ENCODE results near the gene STAC.

Gene STAC

DNA sequence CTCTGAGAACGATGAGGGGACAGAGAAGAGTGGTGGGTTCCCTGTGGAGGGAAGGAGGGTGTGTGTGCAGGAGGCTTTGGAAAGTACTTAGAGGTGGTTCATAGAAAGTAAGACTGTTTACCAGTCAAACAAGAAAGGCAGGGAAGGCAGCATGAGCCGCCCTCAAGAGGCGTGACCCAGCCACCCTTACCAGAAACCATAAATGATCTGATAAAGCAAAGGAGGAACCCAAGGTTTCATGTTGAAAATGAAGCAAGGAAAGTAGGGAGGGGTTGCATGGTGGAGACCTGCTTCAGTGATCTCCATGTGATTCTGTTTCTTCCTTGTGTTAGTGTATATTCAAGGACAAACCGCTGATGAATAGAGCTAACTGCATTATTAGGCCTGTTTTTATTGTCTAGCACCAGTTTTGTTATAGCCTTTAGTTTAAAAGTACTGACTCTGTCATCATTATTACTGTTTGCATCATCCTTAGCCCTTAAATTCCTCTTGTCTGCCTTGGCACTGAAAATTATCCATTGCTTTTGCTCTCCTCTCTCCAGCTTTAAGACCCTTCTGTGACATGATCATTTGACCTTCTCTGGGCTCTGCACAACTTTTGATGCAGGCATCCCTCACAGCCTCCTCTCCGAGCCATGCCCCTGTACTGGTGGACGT, 96.1 kb downstream of the STAC start:
- no peaks in the 10 kb centered on the region for H3K36me3 Mint-ChIP-seq
- H3K4me1 Mint-ChIP-seq, result no peaks in the 10 kb centered on the region
- DNase-seq (no peak), ATAC-seq (replicated peaks) (no peak)
- no peak overlapping the region for H3K27ac Mint-ChIP-seq
- H3K9me3 Mint-ChIP-seq, result peaks cover 8 to 12% of the 10 kb centered on the region in 2 donors
- no peak overlapping the region for H3K4me3 Mint-ChIP-seq
- H3K27me3 Mint-ChIP-seq, result peaks cover 0 to 11% of the 10 kb centered on the region in 2 donors

DNA sequence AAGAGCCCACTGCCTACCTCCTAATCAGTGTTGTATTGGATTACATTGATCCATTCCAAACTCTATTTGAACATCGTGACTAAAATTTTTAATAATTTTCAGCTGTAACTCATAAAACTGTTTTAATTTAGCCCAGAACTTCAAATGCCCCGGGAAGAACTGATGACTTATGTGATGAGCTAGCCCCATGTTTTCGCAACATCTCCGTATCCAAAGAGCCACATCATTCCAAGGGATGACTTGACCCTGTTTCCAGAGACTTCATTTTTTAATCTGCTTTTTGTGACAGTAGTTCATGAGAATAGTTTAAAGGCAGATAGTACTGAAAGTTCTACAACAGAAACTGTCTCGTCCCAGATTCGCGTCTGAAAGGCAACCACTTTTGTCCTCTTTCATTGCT, 97.4 kb downstream of the STAC start:
- Mint-ChIP-seq H3K27ac (no peak overlapping the region), H3K9me3 (peaks cover 7 to 8% of the 10 kb centered on the region in 2 donors), H3K4me3 (no peak overlapping the region), H3K36me3 (no peaks in the 10 kb centered on the region), H3K4me1 (no peaks in the 10 kb centered on the region), H3K27me3 (peaks cover 0 to 10% of the 10 kb centered on the region in 2 donors)
- ATAC-seq (replicated peaks), result no peak
- no peak for DNase-seq

DNA sequence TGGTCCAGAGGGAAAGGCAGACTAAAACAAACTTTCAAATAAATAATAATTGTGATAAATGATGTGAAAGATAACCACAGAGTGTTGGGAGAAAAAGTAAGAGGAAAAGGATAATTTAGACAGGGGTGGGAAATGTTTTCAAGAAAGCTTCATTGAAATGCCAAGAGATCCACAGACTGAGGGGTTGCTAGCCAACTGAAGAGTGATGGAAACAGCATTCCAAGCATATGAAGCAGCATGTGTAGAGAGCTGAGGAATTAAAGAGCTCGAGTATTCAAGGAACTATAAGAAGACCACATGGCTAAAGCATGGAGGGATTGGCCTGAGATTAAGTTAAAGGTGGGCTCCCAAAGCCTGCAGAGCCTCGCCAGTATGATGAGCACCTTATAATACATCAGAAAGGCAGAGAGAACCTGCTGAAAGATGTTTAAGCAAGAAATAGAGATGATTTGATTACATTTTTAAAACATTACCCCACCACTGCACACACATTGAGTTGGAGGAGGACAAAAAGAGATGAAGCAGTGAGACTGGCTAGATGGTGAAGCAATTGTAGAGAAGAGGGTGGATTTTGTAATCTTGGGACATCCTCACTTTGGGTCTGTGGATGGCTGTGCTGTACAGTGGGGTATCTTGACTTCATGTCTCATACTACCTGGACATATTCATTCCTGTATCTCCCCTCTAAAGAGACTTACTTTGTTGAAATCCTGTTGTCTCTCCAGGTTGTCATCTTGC, 100.8 kb downstream of the STAC start:
- H3K4me3 Mint-ChIP-seq, result no peak overlapping the region
- H3K4me1 Mint-ChIP-seq, result no peaks in the 10 kb centered on the region
- no peaks in the 10 kb centered on the region for H3K36me3 Mint-ChIP-seq
- DNase-seq (no peak), ATAC-seq (replicated peaks) (no peak)
- peaks cover 5 to 8% of the 10 kb centered on the region in 2 donors for H3K9me3 Mint-ChIP-seq
- peaks cover 0 to 7% of the 10 kb centered on the region in 2 donors for H3K27me3 Mint-ChIP-seq
- no peak overlapping the region for H3K27ac Mint-ChIP-seq

DNA sequence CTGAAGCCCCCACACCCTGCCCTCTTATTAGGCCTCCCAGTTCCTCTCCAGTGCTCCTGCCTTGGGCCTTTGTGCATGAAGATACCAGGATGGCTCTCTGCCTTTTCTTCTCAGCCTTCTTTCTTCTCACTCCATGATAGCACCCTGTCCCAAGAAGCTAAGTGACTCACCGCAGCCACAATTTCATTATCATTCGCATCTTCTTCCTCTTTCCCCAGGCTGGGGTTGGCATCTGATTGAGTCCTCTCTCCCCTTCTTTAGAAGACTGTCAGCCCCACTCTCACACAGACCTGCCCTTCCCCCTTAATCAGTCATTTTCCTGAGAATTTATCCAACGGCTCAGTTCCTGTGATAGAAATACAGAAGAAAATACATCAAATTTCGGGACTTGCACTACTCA, 102.0 kb downstream of the STAC start:
- H3K27ac Mint-ChIP-seq, result no peak overlapping the region
- H3K4me3 Mint-ChIP-seq, result no peak overlapping the region
- DNase-seq (no peak), ATAC-seq (replicated peaks) (no peak)
- no peaks in the 10 kb centered on the region for H3K36me3 Mint-ChIP-seq
- no peaks in the 10 kb centered on the region for H3K4me1 Mint-ChIP-seq
- peaks cover 0 to 7% of the 10 kb centered on the region in 2 donors for H3K27me3 Mint-ChIP-seq
- H3K9me3 Mint-ChIP-seq, result peaks cover 5 to 8% of the 10 kb centered on the region in 2 donors

DNA sequence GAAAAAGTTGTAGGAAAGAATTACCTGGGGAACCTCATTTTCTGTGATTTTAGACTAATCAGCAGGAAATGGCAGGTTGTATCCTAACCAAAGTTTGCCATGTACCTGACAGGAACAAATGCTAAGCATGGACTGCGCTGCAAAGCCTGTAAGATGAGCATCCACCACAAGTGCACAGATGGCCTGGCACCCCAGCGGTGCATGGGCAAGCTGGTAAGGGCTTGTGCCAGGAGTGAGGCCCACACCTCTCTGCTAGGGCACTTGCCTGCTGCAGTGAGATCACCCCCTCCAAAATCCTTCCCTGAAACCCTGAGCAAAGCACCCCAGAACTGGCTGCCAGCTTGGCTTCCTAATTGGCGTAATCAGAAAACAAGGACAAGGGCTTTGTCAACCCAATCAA, 102.6 kb downstream of the STAC start:
- peaks cover 0 to 7% of the 10 kb centered on the region in 2 donors for H3K27me3 Mint-ChIP-seq
- peaks cover 5 to 8% of the 10 kb centered on the region in 2 donors for H3K9me3 Mint-ChIP-seq
- H3K27ac Mint-ChIP-seq, result no peak overlapping the region
- no peaks in the 10 kb centered on the region for H3K36me3 Mint-ChIP-seq
- H3K4me3 Mint-ChIP-seq, result no peak overlapping the region
- no peak for ATAC-seq (replicated peaks)
- no peak for DNase-seq
- no peaks in the 10 kb centered on the region for H3K4me1 Mint-ChIP-seq

DNA sequence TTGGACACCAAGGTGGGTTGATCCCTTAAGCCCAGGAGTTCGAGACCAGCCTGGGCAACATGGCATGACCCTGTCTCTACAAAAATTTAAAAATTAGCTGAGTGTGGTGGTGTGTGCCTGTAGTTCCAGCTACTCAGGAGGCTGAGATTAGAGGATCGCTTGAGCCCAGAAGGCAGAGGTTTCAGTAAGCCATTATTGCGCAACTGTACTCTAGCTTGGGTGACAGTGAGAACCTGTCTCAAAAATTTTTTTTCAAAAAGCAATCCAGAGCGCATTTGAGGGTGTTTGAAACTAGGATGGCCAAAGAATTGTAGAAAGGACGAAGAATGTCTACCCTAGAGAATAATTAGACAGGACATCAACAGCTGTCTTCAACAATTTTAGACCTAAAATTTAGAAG, 103.4 kb downstream of the STAC start:
- H3K9me3 Mint-ChIP-seq, result peaks cover 5 to 7% of the 10 kb centered on the region in 2 donors
- DNase-seq (no peak), ATAC-seq (replicated peaks) (no peak)
- H3K27me3 Mint-ChIP-seq, result peaks cover 0 to 7% of the 10 kb centered on the region in 2 donors
- no peak overlapping the region for H3K4me3 Mint-ChIP-seq
- no peaks in the 10 kb centered on the region for H3K4me1 Mint-ChIP-seq
- no peak overlapping the region for H3K27ac Mint-ChIP-seq
- H3K36me3 Mint-ChIP-seq, result no peaks in the 10 kb centered on the region

DNA sequence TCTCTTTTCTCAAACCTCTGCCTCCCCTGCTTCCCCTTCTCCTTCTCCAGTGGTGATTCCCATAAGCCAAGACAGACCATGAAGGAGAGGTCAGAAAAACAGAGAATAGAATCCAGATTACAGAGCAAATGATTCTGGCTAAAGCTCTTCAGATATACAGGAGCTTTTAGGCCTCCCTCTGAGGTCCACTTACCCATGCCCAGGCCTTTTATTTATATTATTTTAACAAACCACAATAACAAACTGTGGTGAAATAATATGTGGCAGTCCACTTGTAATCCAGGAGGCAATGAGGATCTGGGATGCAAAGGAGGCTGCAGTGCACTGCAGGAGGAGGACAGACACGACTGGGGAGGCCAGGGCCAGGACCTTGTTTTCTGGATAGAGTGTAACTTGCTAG, 104.1 kb downstream of the STAC start:
- Mint-ChIP-seq H3K27me3 (peaks cover 0 to 7% of the 10 kb centered on the region in 2 donors), H3K36me3 (no peaks in the 10 kb centered on the region), H3K9me3 (peaks cover 0 to under 1% of the 10 kb centered on the region in 2 donors), H3K27ac (no peak overlapping the region), H3K4me3 (no peak overlapping the region), H3K4me1 (no peaks in the 10 kb centered on the region)
- ATAC-seq (replicated peaks) (no peak), DNase-seq (no peak)

DNA sequence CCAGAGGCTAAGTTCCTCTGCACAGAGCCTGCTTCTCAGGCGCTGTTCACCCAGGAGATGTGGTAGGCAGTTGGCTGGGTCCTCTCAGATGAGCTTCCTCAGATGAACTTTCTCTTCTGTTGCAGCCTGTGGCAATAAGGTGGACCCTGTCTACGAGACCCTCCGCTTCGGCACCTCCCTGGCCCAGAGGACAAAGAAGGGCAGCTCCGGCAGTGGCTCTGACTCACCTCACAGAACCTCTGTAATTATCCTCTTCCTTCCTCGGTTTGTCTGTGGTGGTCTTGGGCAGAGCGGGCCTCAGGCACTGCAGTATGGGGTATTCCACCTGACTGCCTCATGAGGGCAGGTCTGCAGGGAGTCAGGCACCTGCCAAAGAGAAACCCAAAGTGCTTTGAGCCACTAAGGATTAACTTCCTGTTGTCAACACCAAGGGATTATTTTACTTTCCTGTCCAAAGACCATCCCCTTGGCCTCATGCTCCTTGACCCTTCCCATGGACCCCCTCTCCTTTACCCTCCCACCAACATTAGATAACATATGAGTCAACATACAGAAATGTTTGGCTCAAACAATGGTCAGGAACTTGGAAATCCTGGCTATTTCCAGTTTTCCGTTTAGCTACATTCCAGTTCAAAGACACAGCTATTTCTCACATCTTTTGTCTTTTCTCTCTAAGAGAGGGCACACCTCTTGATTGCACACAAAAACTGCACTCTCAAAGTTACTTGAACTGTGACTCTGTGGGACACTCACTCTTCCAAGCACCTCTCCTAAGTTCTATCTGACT, 105.9 kb downstream of the STAC start:
- DNase-seq (no peak), ATAC-seq (replicated peaks) (no peak)
- Mint-ChIP-seq H3K27me3 (peaks cover 0 to 7% of the 10 kb centered on the region in 2 donors), H3K9me3 (no peaks in the 10 kb centered on the region), H3K27ac (no peak overlapping the region), H3K36me3 (no peaks in the 10 kb centered on the region), H3K4me3 (no peak overlapping the region), H3K4me1 (no peaks in the 10 kb centered on the region)

DNA sequence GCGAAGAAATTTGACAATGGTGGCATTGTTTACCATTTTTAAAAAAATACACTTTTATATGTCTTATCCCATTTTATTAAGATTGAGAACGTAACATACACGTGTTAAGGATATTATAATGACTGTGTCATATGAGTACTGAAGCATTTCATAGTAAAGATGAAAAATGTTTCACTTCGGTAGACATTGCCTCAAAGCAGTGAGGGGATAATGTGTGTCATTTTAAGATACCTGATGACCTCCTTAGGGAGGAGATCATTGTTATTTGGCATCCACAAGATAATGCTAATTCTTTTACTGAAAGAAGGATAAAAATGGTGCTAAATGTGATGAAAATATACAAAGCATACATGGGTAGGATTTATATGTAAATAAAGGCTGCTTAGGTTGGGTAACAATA, 107.3 kb downstream of the STAC start:
- Mint-ChIP-seq H3K4me1 (no peaks in the 10 kb centered on the region), H3K36me3 (no peaks in the 10 kb centered on the region), H3K27ac (no peak overlapping the region), H3K9me3 (no peaks in the 10 kb centered on the region), H3K4me3 (no peak overlapping the region), H3K27me3 (no peaks in the 10 kb centered on the region)
- ATAC-seq (replicated peaks), result no peak
- DNase-seq, result no peak

DNA sequence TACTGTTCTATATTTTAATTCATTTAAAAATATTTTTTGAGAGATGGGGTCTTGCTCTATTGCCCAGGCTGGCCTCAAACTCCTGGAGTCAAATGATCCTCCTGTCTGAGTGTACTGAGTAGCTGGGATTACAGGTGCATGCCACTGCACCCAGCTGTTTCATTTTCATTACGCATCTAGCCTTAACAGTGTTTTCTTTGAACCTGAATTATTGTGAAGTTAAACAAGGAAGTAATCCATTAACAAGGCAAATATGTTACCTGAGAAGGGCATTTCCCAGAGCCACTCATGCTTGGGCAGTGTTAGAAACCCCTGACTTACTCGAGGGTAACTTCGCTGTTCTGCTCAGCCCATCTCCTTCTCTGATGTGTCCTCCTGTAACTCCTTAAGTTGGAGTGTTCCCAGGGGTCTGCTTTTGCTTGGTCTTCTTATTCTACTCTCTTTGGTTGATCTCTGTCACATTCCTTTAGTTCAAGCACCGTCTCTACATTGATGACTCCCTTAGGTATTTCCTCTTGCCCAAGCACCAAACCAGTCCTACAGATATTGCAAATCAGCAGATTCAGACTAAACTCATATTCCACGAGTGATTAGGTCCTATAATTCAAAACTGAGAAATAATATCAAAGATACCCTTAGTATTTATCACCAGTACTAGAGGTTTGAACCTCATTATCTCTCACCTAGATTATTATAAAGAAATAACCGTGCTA, 107.9 kb downstream of the STAC start:
- H3K36me3 Mint-ChIP-seq, result no peaks in the 10 kb centered on the region
- no peak for DNase-seq
- no peaks in the 10 kb centered on the region for H3K27me3 Mint-ChIP-seq
- no peak overlapping the region for H3K27ac Mint-ChIP-seq
- no peak overlapping the region for H3K4me3 Mint-ChIP-seq
- ATAC-seq (replicated peaks), result peak; percentile 16 to 21
- H3K9me3 Mint-ChIP-seq, result no peaks in the 10 kb centered on the region
- H3K4me1 Mint-ChIP-seq, result no peaks in the 10 kb centered on the region

DNA sequence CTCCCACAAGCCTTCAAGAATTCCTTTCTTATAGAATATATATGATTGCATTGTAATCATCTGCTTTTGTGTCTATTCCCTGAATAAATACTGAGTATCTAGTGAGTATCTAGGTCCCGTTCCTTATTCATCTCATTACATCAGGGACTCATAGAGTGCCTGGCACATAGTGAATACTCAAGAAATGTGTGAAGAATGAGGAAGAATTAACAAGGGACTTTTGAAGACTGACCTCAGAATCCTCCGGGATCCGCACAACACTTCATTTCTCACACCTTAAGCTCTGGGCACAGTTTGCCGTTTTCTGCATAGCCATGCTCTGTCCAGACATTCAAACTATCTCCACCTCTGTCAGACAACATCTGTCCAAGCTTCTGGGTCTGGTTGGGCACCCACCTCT, 108.8 kb downstream of the STAC start:
- Mint-ChIP-seq H3K4me3 (no peak overlapping the region), H3K36me3 (no peaks in the 10 kb centered on the region)

DNA sequence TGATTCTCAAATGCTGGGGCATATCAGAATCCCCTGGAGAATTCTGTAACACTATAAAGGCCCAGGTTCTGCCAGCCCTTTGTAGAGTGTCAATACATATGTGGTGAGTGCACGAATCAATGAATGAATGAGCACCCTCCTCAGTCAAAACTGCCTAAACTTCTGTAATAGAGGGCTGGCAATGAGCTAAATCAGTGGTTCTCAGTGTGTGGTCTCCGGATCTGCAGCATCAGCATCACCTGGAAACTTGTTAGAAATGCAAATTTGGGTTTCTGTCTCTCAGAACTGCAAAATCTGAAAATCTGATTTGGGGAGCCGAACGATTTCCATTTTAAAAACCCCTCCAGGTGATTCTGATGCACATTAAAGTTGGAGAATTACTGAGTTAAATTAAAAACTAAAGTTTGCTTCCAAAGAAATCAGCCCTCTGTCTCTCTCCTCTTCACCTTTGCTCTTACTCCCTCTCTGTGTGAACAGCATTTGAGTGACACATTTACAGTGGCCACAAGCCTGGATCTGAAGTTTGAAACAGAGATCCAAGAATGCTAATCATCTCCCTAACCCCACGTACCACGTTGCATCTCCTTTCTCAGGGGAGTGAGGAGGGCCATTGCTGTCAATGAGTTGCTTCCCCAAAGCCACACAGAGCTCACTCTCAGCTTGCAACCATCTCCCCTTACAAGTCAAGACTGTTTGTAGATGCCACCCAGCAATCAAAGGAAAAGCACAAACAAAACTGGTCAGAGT, 109.5 kb downstream of the STAC start:
- H3K9me3 Mint-ChIP-seq, result no peaks in the 10 kb centered on the region
- no peaks in the 10 kb centered on the region for H3K27me3 Mint-ChIP-seq
- no peaks in the 10 kb centered on the region for H3K4me1 Mint-ChIP-seq

More for the DNA sequence above, 108.8 kb downstream of the STAC start:
- Mint-ChIP-seq H3K9me3 (no peaks in the 10 kb centered on the region), H3K27me3 (no peaks in the 10 kb centered on the region), H3K4me1 (no peaks in the 10 kb centered on the region), H3K27ac (peak overlapping the region; percentile 10)
- ATAC-seq (replicated peaks) (no peak), DNase-seq (no peak)

DNA sequence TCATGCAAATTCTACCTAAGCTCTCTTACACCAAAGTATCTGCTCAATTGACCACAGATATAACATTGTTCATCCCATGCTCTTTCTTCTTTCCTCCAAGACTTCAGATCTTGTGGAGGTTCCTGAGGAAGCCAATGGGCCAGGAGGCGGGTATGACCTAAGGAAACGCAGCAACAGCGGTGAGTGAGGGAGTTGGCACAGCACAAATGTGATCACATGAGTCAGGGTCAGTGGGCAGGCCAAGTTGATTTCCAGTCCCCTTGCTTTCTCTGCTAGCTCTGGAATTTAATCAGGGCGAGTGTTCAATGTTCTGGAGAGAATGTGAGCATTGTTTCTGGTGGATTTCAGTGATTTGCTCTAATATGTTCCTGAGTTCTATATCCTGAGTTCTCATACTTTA, 112.7 kb downstream of the STAC start:
- Mint-ChIP-seq H3K36me3 (no peaks in the 10 kb centered on the region), H3K9me3 (no peaks in the 10 kb centered on the region), H3K27ac (no peak overlapping the region), H3K27me3 (peaks cover 0 to 4% of the 10 kb centered on the region in 2 donors), H3K4me1 (no peaks in the 10 kb centered on the region), H3K4me3 (no peak overlapping the region)
- no peak for ATAC-seq (replicated peaks)
- no peak for DNase-seq

More for the DNA sequence above, 109.5 kb downstream of the STAC start:
- Mint-ChIP-seq H3K4me3 (no peak overlapping the region), H3K27ac (no peak overlapping the region), H3K36me3 (no peaks in the 10 kb centered on the region)
- DNase-seq (no peak), ATAC-seq (replicated peaks) (no peak)

Measured in stimulated activated naive B cell treated with anti-CD40 and anti-IgM and Interleukin-4, amounts not matched to agents 10 μg/mL and 1 μg/mL and 100 μg/mL, for 72 hours (primary cell).